HG03039 (cell line): ENCODE measurements around the gene HEPACAM2.

Experiments used
- ATAC-seq: cut with Tn5 transposase; IDR thresholded peaks from one replicate; pipeline ENCODE4 v1.9.1; 2021; ENCODE audit warnings: mild to moderate bottlenecking, moderate library complexity; ENCODE audit not compliant: unreplicated experiment

HEPACAM2 gene

DNA sequence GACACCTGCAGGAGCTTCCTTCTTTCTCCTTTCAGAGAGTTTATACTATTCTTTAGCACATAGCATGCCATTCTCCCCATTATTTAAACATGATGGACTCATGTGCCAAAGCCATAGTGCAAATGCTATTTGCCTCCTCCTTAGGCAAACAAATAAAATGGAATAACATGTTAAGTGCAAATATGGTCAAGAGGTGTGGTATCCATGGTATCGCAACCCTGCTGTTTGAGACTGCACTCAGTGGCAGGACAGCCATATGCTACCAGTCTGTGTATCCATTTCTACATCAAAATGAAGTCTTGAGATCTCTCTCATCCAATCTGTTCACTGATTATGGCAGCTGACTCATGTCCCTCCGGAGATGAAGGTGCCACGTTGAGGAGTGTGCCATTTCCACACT, 22.8 kb downstream of the HEPACAM2 start:
- ATAC-seq: no peak

DNA sequence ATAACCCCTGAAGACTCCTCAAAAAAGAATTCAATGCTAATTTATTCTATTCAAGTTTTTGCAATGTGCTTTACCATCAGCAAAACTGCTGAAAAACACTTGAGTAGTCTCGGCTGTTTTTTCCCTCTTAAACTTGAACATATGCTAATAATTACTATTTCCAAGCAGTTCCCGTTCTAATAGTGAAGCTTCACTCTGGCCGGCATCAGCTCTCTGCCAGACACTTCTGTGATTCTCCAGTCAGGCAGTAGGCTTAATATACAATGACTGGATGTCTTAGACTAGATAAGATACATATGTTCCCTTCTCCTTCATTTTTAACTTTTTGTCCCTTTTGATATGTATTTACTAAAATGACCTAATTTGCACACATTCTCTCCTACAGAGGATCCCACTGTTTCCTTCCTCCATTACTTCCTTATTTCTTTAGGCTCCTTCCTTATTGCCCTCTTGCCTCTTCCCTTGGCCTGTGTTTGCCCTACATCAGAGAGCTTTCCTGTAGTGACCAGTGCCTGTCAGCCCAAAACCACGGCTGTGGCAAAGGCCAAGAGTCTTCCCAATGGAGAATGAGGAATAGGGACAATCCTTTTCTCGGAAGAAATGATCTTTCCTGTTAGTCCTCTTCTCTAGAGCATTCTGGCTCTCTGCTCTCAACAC, 23.5 kb downstream of the HEPACAM2 start:
- no peak for ATAC-seq

DNA sequence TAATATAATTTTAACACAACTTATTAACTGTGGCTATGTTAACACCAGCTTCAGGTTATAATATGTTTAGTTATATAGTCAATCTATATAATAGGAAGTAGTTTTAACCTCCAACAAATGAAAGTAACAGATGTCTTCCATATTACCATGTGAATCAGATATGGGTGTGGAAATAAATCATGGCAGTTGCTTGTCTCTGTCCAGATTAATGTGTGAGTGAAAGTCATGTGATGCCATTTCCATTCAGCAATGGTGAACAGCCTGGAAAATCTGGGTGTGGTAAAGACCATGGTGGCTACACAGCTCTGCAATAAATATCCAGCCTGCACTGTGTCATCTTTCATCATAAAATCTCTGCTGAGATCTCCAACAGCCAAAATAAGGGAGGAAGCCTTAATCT, 27.8 kb downstream of the HEPACAM2 start:
- ATAC-seq: no peak

DNA sequence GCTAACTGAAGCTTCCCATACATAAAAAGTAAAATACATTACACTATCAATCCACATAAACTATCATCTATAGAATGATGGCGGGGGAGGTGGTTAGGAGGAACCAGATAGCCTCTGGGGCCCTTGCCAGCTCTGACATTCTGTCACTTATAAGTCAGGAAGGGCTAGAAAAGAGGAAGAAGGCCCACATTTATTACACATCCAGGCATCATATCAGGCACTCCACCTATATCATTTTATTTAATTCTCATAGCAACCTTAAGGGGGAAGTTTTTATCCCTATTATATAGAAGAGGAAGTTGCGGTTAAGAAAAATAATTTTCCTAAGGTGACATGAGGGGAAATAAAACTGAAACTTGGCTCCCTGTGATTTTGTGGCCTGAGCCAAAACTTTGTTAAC, 29.9 kb downstream of the HEPACAM2 start:
- no peak for ATAC-seq

DNA sequence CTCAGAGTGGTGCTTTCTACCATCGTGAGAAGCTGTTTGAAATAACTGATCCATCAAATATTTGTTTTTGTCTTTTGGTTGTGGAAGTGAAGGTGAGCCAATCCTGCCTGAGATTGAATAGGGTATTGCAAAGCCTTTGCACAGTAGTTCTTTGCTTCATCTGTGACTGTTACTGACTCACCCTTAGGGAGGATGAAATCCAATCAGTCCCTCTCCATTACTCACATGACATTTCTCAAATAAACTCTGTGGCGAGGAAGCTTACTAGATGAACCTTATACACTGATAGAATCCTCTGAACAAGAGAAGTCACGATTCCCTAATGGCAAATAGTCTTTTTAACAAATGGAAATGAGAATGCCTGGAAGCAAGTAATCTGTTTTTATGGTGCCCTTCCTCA, 31.9 kb downstream of the HEPACAM2 start:
- ATAC-seq: no peak

DNA sequence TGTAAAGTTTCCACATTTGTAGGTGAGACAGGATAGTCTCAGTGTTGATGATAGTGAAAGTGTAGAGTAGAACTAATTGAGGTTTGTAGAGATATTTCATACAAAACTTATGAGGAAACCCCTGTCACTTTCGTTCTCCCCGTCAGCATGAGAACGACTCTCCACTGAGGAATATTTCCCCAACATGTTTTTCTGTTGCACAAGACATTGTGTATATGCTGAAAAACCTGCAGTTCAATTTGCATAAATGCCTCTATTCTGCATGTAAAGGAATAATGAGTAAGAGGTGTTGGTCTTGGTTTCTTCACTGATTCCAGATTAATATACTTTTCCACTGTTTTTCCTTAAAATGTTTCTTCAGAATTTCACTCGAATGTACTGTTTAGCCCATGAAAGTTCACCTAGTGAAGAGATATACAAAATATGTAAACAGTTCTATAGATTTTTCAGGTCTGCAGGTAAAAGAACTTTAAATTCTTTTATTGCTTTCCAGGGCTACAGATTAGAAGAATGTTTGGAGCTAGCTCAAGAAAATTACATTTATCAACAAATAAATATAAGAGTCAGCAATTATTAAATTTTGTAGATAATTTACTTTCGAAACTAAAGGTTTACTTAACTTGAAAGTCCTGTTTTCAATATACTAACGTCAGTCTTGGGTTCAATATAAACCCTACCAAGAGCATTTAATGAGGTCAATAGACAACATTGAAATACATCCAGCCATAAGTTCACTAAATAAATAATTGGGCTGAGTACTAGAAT, 37.2 kb downstream of the HEPACAM2 start:
- no peak for ATAC-seq

DNA sequence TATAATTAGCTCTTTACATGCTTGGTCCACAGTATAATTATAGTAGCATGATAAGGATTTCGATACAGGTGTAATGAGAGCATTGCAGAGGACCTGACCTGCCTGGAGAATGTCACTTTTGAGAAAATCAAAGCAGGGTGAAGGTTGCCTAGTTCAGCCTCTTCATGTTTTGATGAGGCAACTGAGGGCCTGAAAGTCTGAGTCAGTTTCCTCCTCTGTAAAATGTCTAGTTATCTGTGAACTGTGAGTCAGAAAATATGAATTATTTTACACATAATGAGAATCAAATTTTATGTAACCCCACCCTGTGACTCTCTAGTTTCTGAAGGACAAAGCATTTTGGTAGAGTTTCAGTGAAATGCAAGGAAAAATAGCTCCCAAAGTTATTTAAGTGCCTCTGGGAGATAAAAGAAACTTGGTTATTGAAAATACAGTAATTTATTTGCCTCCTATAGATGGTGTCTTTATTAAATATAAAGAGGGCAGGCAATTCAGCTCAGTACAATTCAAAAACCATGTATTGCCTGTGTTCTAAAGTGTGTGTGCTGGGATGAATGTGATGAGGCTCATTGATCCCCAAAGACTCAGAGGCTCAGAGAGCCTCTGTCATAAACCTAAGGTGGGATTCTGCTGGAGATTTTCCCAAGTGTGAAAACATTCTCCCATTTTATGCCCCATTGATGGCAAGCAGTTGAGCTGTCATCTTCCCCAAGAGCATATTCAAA, 40.8 kb downstream of the HEPACAM2 start:
- ATAC-seq: no peak

DNA sequence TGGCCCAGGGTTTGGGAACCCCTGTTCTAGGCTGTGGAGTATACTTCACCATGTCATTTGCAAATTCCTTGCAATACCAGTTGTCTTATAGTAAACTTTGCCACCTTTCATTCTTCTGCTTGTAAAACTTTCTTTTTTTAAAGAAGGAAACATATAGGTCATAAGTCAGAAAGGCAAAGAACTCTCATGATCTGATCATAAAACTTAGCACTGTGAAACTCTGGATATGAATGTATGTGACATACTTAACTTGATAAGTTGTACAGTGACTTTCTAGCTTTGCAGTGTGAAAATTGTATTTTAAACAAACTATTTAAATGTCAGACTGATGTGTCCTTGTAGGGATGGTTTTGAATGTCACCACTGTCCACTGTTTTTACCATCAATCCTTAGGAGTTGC, 47.1 kb downstream of the HEPACAM2 start:
- no peak for ATAC-seq

DNA sequence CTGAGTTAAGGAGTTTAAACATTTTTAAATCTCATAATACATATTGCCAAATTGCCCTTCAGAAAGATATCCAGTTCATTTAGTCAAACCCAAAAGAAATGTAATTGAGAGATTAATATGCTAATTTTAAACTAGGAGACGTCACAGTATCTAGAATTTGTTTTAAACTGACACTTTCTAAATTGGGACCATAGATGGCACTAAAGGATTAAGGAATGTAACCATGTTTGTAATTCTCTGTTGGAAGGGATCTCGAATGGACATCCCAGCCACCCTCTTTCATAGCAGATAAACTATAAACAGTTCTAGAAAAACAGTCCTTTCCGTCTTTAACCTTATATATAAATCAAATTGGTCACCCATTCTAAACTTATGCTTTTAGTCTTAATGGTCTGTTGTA, 48.1 kb downstream of the HEPACAM2 start:
- no peak for ATAC-seq

DNA sequence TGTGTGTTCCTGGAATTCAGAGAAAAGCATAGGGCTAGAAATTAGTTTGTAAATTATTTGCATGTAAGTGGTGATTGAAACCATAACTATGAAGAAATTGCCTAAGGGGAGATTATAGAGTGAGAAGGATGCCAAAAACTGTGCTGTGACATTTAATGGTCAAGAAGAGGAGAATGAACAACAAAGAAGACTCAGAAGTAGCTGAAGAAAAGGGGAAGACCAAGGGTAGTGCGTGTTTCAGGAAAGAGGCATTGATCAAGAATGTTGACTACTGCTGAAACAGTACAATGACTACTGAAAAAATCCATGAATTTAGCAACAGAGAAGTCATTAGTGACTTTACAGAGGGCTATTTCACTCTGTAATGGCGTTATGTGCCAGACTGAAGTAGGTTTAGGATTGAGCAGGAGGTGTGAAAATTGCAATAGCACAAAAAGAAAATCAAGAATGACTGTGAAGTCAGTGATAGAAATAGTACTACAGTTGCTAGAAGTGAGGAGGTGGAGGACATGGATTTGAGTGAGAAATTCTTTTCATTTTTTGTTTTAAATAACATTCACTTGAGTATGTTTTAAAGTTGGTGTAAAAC, 49.2 kb downstream of the HEPACAM2 start:
- no peak for ATAC-seq

DNA sequence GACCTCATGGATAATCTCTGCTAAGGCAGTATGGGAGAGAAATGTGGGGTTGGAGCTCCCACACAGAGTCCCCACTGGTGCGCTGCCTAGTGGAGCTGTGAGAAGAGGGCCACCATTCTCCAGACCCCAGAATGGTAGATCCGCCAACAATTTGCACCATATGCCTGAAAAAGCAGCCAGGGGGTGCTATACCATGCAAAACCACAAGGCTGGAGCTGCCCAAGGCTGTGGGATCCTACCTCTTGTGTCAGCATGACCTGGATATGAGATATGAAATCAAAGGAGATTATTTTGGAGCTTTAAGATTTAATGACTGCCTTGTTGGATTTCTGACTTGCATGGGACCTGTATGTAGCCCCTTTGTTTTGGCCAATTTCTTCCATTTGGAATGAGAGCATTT, 51.0 kb downstream of the HEPACAM2 start:
- no peak for ATAC-seq

DNA sequence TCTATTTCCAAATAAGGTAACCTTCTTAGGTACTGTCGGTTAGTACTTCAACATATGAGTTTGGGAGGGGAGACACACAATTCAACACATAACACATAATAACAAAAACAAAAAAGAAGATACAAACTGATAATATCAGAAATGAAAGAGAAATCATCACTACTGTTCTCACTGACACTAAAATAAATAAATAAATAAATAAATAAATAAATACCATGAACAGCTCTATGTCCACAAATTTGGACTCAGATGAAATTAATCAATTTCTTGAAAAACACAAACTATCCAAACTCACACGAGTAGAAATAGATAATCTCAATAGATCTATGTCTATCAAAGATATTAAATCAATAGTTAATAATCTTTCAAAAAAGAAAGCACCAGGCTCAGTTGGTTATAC, 53.6 kb downstream of the HEPACAM2 start:
- no peak for ATAC-seq

DNA sequence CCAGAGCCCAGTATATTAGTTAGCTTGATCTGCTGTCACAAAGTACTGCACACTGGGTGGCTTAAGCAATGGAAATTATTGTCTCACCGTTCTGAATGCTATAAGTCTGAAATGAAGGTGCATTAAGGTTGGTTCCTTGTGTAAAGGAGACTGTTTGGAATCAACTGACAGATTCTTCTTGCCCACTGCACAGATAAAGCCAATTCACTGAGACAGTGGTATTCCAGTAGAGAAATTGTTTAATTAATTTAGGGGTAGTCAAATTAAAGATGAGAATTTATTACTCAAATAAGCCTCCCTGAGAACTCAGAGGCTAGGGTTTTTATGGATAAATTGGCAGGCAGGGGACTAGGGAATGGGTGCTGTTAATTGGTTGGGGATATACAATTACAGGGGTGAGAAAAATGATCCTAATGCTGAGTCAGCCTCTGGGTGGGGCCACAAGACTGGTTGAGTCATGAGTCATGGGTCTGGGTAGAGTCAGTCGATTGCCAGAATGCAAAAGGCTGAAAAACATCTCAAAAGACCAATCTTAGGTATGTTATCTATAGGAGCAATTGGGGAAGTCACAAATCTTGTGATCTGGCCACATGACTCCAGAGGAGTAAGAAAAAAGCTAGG, 54.6 kb downstream of the HEPACAM2 start:
- no peak for ATAC-seq

DNA sequence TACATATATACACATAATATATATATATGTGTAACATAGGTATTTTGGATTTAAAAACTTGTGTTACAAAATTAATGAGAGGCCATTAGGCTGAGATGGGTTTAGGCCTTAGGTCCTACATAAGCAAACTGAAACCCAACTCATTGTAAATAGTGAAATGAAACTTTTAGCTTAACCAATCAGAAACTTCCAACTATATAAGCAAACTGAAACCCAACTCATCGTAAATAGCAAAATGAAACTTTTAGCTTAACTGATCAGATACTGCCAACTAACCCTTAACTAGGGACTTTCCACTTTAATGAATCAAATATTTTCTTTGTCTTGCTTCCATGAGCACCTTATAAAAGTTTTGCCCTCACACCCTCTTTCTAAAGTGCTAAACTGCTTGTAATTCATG, 60.8 kb downstream of the HEPACAM2 start:
- peak; percentile 95 for ATAC-seq

DNA sequence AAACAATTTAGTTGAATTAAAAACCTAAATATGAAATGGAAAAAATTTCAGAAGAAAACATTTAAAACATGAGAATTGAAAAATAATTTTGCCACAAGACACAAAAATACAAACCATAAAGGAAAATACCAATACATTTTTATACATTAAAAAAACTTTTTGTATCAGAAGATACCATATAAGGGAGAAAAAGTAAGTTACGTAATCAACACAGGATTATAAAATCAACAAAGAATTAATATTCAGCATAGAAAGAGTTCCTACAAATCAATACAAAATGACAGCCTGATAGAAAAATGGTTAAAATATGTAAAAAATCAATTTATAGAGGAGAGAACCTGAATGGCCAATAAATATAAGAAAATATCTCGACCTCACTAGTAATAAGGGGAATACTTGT, 61.5 kb downstream of the HEPACAM2 start:
- no peak for ATAC-seq

DNA sequence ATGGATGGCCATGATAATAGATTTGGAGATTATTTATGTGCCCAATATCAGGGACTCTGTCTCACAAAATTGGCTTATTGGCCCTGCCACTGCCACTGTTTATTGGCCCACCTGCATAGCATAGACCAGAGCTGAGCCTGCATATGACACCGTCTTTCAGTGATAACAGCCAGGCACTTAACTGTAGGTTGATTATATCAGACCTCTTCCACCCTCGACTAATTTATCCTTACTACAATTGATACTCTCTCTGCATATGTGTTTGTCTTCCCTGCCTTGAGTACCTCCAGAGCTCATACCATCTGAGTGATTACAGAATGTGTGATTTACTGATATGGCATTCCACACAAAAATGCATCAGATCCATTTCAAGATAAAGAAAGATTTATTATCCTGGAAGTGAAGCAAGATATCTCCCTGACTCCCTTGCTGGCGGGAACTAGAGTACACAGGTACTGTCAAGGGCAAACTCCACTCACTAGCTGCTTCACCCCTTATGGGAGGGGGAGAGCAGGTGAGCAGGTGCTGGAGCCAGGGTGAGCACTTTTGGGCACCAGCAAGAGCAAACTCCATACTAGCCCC, 65.0 kb downstream of the HEPACAM2 start:
- ATAC-seq: no peak

DNA sequence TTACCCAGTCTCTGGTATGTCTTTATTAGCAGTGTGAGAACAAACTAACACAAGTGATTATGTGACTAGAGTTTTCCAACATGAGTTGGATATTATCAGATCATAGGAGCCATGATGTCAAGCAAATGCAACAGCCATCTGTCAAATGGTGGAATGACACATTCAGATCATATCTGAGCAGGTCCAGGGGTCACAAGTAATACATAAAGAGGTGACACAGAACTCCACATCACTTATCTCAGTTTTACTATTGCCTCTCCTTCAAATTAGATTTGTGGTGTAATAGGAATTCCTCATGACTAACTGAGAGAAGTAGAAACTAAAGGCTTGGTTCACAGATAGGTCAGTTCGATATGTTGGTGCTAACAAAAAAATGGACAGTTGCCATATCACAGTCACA, 65.9 kb downstream of the HEPACAM2 start:
- no peak for ATAC-seq

DNA sequence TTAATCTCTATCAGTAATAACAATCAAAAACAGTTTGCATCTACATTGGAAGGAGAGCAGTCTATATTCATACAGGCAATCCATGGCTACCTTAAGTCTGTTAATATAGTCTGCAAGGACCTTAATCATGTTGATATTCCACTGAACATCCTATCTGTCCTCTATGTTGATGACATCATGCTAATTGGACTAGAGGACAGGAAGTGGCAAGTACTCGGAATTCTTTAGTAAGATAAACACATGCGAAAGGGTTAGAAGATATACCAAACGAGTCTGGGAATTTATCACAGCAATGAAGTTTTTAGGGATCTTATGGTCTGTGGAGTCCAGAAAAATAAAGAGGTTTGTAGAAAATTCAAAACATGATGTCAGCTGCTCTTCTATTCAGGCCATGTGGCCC, 66.8 kb downstream of the HEPACAM2 start:
- ATAC-seq: no peak

DNA sequence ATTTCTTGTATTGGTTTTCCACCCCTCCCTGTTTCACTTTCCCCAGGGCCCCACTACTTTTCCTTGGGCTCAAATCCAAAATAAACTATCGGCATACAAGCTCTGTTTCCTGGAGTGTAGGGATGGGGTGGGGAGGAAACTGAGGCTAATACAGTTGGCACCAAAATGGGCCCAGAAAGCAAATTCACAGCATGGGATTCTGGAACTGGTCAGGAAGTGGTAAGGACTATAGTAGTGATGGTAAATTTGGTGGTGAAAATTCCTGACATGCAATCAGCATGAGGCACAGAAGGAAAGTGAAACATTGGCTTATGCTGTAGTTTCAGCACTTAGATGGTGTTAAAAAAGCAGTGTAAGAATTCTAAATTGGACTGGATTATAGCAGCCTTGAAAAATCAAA, 69.4 kb downstream of the HEPACAM2 start:
- ATAC-seq: no peak

DNA sequence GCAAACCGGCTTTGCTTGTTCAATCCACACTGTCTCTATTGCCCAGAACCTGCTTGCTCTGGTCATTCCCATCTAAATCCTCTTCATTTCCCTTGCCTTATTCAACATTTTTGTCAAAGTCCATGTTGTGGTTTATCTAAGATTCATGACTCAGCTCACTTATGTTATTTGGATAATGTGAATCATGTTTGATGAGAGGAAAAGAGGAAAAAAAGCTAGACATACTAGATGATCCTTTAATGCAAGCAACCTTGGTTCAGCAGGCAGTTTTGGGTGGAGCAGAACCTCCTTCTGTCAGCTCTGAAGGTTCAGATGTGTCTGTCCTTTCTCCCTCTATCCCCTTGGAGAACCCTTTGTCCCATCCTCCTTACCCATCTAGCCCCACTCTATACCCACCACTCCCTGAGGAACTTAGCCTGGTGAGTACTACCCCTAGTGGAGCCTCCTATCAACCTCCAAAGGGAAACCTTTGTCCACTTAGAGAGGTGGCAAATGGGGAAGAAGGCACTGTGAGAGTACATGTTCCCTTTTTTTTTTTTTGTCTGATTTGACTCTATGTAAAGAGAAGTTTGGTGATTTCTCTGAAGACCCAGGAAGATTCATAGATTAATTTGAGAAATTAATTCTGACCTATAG, 76.0 kb downstream of the HEPACAM2 start:
- ATAC-seq: no peak
